DMS114 treated with DMSO at 0.1 percent for 48 hours (cell line): Measurements from ENCODE around the gene PSMD13.
"Not testable (repeated sequence)": the region's sequence is repeated elsewhere in the genome, so short reads cannot be mapped to it uniquely, and the experiment has no call there.

Experiments used
- DNase-seq: peaks from one replicate; lab custom pipeline; 2025; ENCODE audit not compliant: unreplicated experiment; lab: John Stamatoyannopoulos, UW

PSMD13 gene

GRCh38 chr11:236774-237767 lies at the start of gene PSMD13:
Gene PSMD13, plus strand, starts transcription at chr11:236976. Its CDS starts 74 bp downstream, at chr11:237050.
- DNase-seq, result peak; percentile 57

GRCh38 chr11:189200-189783 lies 47.5 kb upstream of the PSMD13 start:
- DNase-seq, result not testable (repeated sequence)

GRCh38 chr11:189843-190311 lies 46.9 kb upstream of the PSMD13 start:
- not testable (repeated sequence) for DNase-seq

GRCh38 chr11:190546-190945 lies 46.2 kb upstream of the PSMD13 start:
- not testable (repeated sequence) for DNase-seq

GRCh38 chr11:191490-192478 lies 45.0 kb upstream of the PSMD13 start:
- not testable (repeated sequence) for DNase-seq

- DNase-seq, result not testable (repeated sequence)
These were observed 44.1 kb upstream of the PSMD13 start, which contains the start of gene SCGB1C1 for GRCh38 chr11:192674-193128. Gene SCGB1C1, plus strand, starts transcription at chr11:193078. Its CDS starts 22 bp downstream, at chr11:193100.

GRCh38 chr11:193481-193880 lies 43.3 kb upstream of the PSMD13 start:
- not testable (repeated sequence) for DNase-seq

GRCh38 chr11:196786-197731 lies 39.7 kb upstream of the PSMD13 start:
- DNase-seq, result no peak

GRCh38 chr11:197741-198235 lies 39.0 kb upstream of the PSMD13 start:
- DNase-seq, result no peak

GRCh38 chr11:198236-198806 lies 38.5 kb upstream of the PSMD13 start:
- DNase-seq, result no peak

GRCh38 chr11:199004-199581 lies 37.7 kb upstream of the PSMD13 start:
- DNase-seq, result no peak

GRCh38 chr11:199782-200181 lies 37.0 kb upstream of the PSMD13 start:
- no peak for DNase-seq

GRCh38 chr11:200224-201003 lies 36.4 kb upstream of the PSMD13 start:
- no peak for DNase-seq

- no peak for DNase-seq
These were observed 34.8 kb upstream of the PSMD13 start for GRCh38 chr11:201966-202365.

GRCh38 chr11:202490-202889 lies 34.3 kb upstream of the PSMD13 start:
- DNase-seq, result no peak

GRCh38 chr11:203056-203944 lies 33.5 kb upstream of the PSMD13 start:
- no peak for DNase-seq
